ENCODE measurements around the gene PLCB3.

PLCB3 gene

DNA sequence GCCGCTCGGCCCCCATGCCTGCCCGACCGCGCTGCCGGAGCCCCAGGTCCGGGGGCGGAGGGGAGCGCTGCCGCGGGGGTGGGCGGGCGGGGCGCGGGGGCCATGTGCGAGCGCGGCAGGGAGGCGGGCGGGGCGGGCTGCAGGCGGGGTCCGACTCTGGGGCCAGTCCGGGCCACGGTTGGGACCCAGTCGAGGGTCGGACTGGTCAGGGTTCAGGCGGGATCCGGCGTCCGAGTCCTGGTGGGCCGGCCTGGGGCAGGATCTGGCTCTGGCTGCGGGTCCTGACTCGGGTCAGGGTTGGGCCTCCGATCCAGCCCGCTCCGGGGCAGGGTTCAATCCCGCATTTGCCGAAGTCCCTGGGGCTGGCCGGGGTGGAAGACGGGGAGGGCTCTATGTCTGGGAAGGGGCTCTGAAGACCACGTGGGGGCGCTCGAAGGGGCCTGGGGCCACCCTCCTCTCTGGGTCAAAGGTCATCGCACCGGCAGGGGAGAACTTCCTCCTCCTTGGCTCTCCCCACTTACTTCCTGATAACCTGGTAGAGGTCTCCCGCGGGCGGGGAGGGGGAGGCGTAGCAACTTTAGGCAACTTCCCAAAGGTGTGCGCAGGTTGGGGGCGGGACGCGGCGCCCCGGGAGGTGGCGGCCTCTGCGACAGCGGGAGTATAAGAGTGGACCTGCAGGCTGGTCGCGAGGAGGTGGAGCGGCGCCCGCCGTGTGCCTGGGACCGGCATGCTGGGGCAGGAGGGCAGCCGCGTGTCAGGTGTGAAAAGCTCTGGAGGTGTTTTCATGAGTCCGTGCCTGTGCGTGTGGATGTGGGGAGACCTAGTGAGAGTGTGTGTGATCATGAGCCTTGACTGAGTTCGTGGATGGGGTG, 54.6 kb downstream of the PLCB3 start:
- TF ChIP-seq SIN3A (IDR thresholded peaks at IDR 0.05; ENCODE audit: borderline replicate concordance, insufficient read depth, low read length) (no peak), TAF1 (IDR thresholded peaks at IDR 0.05; ENCODE audit: borderline replicate concordance, insufficient read depth, low read length) (peak; percentile 30; the same call in 1 of the 2 replicates), FOXP2 (optimal IDR thresholded peaks at IDR 0.05; ENCODE audit: borderline replicate concordance, extremely low read depth, extremely low read length, insufficient read depth) (no peak), POLR2AphosphoS5 (IDR thresholded peaks at IDR 0.05; ENCODE audit: low read depth, low read length) (no peak; the same call in 1 of the 2 replicates)
- TF ChIP-seq, protein P1, sequence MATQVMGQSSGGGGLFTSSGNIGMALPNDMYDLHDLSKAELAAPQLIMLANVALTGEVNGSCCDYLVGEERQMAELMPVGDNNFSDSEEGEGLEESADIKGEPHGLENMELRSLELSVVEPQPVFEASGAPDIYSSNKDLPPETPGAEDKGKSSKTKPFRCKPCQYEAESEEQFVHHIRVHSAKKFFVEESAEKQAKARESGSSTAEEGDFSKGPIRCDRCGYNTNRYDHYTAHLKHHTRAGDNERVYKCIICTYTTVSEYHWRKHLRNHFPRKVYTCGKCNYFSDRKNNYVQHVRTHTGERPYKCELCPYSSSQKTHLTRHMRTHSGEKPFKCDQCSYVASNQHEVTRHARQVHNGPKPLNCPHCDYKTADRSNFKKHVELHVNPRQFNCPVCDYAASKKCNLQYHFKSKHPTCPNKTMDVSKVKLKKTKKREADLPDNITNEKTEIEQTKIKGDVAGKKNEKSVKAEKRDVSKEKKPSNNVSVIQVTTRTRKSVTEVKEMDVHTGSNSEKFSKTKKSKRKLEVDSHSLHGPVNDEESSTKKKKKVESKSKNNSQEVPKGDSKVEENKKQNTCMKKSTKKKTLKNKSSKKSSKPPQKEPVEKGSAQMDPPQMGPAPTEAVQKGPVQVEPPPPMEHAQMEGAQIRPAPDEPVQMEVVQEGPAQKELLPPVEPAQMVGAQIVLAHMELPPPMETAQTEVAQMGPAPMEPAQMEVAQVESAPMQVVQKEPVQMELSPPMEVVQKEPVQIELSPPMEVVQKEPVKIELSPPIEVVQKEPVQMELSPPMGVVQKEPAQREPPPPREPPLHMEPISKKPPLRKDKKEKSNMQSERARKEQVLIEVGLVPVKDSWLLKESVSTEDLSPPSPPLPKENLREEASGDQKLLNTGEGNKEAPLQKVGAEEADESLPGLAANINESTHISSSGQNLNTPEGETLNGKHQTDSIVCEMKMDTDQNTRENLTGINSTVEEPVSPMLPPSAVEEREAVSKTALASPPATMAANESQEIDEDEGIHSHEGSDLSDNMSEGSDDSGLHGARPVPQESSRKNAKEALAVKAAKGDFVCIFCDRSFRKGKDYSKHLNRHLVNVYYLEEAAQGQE (IDR thresholded peaks at IDR 0.05; ENCODE audit: insufficient read depth in 1 of 2, low read depth in 2 of 2, low read length in 2 of 2), result no peak

DNA sequence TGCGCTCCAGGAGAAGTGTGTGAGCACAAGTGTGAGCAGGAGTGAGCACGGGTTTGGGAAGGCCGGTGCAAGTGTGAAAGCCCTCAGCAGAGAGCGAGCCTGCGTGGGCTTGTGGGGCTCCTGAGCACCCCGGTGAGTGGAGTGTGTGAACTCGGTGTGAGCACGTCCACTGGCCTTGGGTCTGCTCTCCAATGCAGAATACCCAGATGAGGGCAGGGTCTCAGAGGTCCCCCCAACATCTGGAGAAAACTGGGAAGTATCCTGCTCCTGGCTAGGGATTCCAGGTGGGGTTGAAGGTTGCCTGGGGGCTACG, 55.2 kb downstream of the PLCB3 start:
- TF ChIP-seq FOXP2 (optimal IDR thresholded peaks at IDR 0.05; ENCODE audit: borderline replicate concordance, extremely low read depth, extremely low read length, insufficient read depth) (no peak), POLR2AphosphoS5 (IDR thresholded peaks at IDR 0.05; ENCODE audit: low read depth, low read length) (no peak), TAF1 (IDR thresholded peaks at IDR 0.05; ENCODE audit: borderline replicate concordance, insufficient read depth, low read length) (no peak), SIN3A (IDR thresholded peaks at IDR 0.05; ENCODE audit: borderline replicate concordance, insufficient read depth, low read length) (no peak)

DNA sequence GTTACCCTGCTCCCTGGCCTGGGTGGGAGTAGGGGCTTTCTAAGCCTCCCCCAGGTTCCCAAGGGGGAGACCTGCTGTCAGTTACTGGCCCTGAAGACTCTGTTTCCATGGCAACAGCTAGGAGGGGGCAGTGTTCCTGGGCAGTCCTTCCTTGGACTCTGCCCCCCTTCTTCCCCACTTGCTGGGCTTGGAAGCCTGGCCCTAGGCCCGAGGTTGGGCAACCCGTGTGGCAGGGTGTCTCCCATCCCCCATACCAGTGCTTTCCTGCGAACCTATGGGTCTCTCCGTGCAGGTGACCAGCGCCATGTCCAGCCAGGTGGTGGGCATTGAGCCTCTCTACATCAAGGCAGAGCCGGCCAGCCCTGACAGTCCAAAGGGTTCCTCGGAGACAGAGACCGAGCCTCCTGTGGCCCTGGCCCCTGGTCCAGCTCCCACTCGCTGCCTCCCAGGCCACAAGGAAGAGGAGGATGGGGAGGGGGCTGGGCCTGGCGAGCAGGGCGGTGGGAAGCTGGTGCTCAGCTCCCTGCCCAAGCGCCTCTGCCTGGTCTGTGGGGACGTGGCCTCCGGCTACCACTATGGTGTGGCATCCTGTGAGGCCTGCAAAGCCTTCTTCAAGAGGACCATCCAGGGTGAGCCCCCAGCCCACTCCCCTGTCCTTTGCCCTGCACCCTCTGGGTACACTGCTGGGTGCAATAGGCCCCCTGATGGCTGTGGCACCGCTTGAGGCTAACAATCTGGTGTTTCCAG, 55.7 kb downstream of the PLCB3 start:
- TF ChIP-seq, protein P1 (IDR thresholded peaks at IDR 0.05; ENCODE audit: insufficient read depth in 1 of 2, low read depth in 2 of 2, low read length in 2 of 2), result no peak
- TF ChIP-seq TAF1 (IDR thresholded peaks at IDR 0.05; ENCODE audit: borderline replicate concordance, insufficient read depth, low read length), result no peak
- no peak for TF ChIP-seq FOXP2 (optimal IDR thresholded peaks at IDR 0.05; ENCODE audit: borderline replicate concordance, extremely low read depth, extremely low read length, insufficient read depth)
- TF ChIP-seq SIN3A (IDR thresholded peaks at IDR 0.05; ENCODE audit: borderline replicate concordance, insufficient read depth, low read length), result no peak
- TF ChIP-seq POLR2AphosphoS5 (IDR thresholded peaks at IDR 0.05; ENCODE audit: low read depth, low read length), result no peak

DNA sequence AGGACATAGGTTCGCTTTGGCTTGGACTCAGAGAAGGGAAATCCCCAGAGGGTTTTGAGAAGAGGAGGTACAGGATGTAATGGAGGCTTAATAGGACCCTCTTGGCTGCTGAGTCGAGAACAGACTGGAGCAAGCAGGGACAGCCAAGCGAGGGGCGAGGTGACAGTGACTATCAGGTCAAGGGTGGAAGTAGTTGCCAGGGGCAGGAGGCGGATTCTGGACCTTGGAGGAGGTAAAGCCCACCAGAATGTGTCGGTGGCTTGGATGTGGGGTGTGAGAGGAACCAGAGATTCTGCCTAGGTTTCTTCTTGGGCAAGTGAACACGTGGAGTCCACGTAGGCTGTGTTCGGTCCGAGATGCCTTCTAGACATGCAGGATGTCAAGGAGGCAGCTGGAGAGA, 61.6 kb downstream of the PLCB3 start:
- TF ChIP-seq SIN3A (IDR thresholded peaks at IDR 0.05; ENCODE audit: borderline replicate concordance, insufficient read depth, low read length) (no peak), TAF1 (IDR thresholded peaks at IDR 0.05; ENCODE audit: borderline replicate concordance, insufficient read depth, low read length) (no peak), POLR2AphosphoS5 (IDR thresholded peaks at IDR 0.05; ENCODE audit: low read depth, low read length) (no peak), FOXP2 (optimal IDR thresholded peaks at IDR 0.05; ENCODE audit: borderline replicate concordance, extremely low read depth, extremely low read length, insufficient read depth) (no peak)
- TF ChIP-seq, protein P1 (IDR thresholded peaks at IDR 0.05; ENCODE audit: insufficient read depth in 1 of 2, low read depth in 2 of 2, low read length in 2 of 2), result no peak

DNA sequence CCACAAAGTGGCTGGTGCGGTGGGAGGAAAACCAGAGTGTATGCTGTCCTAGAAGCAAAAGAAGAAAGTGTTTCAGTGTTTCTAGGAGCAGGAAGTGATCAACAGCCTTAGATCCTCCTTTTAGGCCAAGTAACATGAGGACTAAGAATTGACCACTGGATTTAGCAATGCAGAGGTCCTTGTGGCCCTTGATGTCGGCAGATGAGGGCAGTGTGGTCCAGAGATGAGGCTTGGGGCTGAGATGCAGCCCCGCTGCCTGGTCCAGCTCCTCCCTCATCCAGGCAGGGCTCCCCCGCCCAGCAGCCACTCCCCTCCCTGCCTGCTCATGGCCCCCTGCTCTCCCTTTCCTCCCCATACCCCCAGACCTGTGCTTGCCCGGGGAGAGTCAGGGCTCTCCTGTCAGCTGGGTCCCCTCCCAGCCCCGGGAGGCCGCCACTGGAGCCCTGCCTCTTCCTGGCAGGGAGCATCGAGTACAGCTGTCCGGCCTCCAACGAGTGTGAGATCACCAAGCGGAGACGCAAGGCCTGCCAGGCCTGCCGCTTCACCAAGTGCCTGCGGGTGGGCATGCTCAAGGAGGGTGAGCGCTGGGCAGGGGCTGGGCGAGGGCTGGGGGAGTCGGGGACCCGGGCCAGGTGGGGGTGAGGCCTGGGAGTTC, 62.3 kb downstream of the PLCB3 start:
- TF ChIP-seq TAF1 (IDR thresholded peaks at IDR 0.05; ENCODE audit: borderline replicate concordance, insufficient read depth, low read length), result no peak
- no peak for TF ChIP-seq POLR2AphosphoS5 (IDR thresholded peaks at IDR 0.05; ENCODE audit: low read depth, low read length)
- TF ChIP-seq SIN3A (IDR thresholded peaks at IDR 0.05; ENCODE audit: borderline replicate concordance, insufficient read depth, low read length), result no peak
- TF ChIP-seq FOXP2 (optimal IDR thresholded peaks at IDR 0.05; ENCODE audit: borderline replicate concordance, extremely low read depth, extremely low read length, insufficient read depth), result no peak
- TF ChIP-seq, protein P1 (IDR thresholded peaks at IDR 0.05; ENCODE audit: insufficient read depth in 1 of 2, low read depth in 2 of 2, low read length in 2 of 2), result no peak
